Measurements from ENCODE around the gene PNMA6E. TPM values are rescaled to one million over a fixed set of nuclear protein-coding genes. Genes with fewer than 3 reads are reported as not detected.

Gene PNMA6E
- total and polyA plus RNA-seq, 9 of the 15 experiments (the other 6 are each of a cell fraction or from before 2014, with no cell fraction given) = 0.03 TPM; not detected in 8

GRCh38 chrX:153410888-153411254 lies 9.7 kb upstream of the PNMA6E start (continued):
- no peak for TF ChIP-seq ATF4 (CRISPR knock-in tag; IDR thresholded peaks at IDR 0.05)
- TF ChIP-seq PURB (CRISPR knock-in tag; IDR thresholded peaks at IDR 0.05; ENCODE audit: low read depth) = no peak
- no peak for TF ChIP-seq ZNF197 (CRISPR knock-in tag; IDR thresholded peaks at IDR 0.05; ENCODE audit: low read depth)
- TF ChIP-seq KDM2B (CRISPR knock-in tag; IDR thresholded peaks at IDR 0.05) = no peak
- TF ChIP-seq FOXA1 (IDR thresholded peaks at IDR 0.05; ENCODE audit: borderline replicate concordance) = no peak
- TF ChIP-seq PML (IDR thresholded peaks at IDR 0.05; ENCODE audit: low read length) = no peak
- TF ChIP-seq SUPT5H (IDR thresholded peaks at IDR 0.05) = 0 out of 2 replicates have a peak, but pooled peaks have one; percentile 34
- no peak for TF ChIP-seq ZFP30 (CRISPR knock-in tag; IDR thresholded peaks at IDR 0.05; ENCODE audit: borderline replicate concordance)
- TF ChIP-seq EWSR1 (IDR thresholded peaks at IDR 0.05; ENCODE audit: borderline replicate concordance, low read depth, partially characterized antibody) = no peak
- no peak for TF ChIP-seq NCOA2 (IDR thresholded peaks at IDR 0.05; ENCODE audit: partially characterized antibody in 2 of 2)
- TF ChIP-seq PHF8 (IDR thresholded peaks at IDR 0.05; ENCODE audit: borderline replicate concordance, low read length) = peak; percentile 49; the same call in 1 of the 2 replicates
- no peak for TF ChIP-seq CCAR2 (IDR thresholded peaks at IDR 0.05; ENCODE audit: low read depth, low read length)
- TF ChIP-seq GABPB1 (CRISPR knock-in tag; IDR thresholded peaks at IDR 0.05) = 0 out of 2 replicates have a peak, but pooled peaks have one; percentile 29
- no peak for TF ChIP-seq LCOR (CRISPR knock-in tag; IDR thresholded peaks at IDR 0.05)
- no peak for TF ChIP-seq ZKSCAN1 (IDR thresholded peaks at IDR 0.05; ENCODE audit: low read depth, low read length)
- TF ChIP-seq ZFP1 (CRISPR knock-in tag; IDR thresholded peaks at IDR 0.05) = no peak
- TF ChIP-seq GATAD2B (IDR thresholded peaks at IDR 0.05; ENCODE audit: borderline replicate concordance) = no peak
- no peak for TF ChIP-seq DLX4 (CRISPR knock-in tag; IDR thresholded peaks at IDR 0.05)
- TF ChIP-seq THRB (CRISPR knock-in tag; conservative IDR thresholded peaks at IDR 0.05) = no peak
- TF ChIP-seq FUS (optimal IDR thresholded peaks at IDR 0.05; ENCODE audit: low read depth, low read length) = no peak
- TF ChIP-seq NR2C2 (CRISPR knock-in tag; IDR thresholded peaks at IDR 0.05) = no peak; the same call in 1 of the 2 replicates
- peak; percentile 61; the same call in 1 of the 2 replicates for TF ChIP-seq NR2C2 (tag; IDR thresholded peaks at IDR 0.05)
- no peak for TF ChIP-seq JUND (IDR thresholded peaks at IDR 0.05; ENCODE audit: borderline replicate concordance, low read depth, low read length)
- no peak for TF ChIP-seq JUND (tag; IDR thresholded peaks at IDR 0.05; ENCODE audit: borderline replicate concordance, low read depth, low read length)
- peak; percentile 47 for TF ChIP-seq PHF20 (IDR thresholded peaks at IDR 0.05; ENCODE audit: partially characterized antibody)

Data from K562 (cell line).